GM19395 (cell line): ENCODE measurements around the gene FNDC3A.
A peak's percentile ranks its signal among the peaks of the same experiment; 100 is the strongest.

Experiments used
- ATAC-seq: cut with Tn5 transposase; IDR thresholded peaks from one replicate; pipeline ENCODE4 v1.9.1; 2021; ENCODE audit warnings: mild to moderate bottlenecking, moderate library complexity; ENCODE audit not compliant: unreplicated experiment

Gene FNDC3A

GRCh38 chr13:48975856-48976575, at the start of gene FNDC3A:
Gene FNDC3A, plus strand, starts transcription at chr13:48975912. Its CDS starts 30,279 bp downstream, at chr13:49006191.
- peak; percentile 62 for ATAC-seq

DNA sequence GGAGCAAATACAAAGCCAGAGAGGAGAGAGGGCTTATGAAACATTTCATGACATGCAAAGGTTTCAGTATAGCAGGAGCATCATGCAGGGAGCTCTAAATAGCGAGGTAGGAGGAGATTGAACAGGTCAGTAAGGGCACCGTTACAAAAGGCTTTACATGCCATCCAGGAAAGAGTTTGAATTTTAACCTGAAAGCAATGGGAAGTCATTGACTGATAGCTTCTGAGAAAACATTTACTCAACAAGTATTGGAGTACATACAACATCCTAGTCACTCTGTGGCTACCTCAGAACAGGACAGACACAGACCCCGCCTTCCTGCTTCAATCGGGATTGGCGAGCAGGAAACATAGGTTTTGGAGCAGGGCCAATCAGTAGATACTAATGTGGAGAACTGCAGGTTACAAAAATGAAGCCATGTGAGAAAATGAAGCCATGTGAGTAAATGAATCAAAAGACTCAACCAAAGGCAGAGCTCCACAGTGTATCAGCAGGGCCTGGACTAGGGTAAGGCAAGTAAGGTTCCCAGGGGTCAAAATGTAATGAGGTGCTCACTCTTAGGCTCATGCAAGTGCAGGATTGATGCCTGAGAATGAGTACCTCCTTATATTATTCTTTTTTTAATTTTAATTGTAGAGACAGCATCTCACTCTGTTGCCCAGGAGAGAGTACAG, 46.8 kb upstream of the FNDC3A start:
- ATAC-seq = no peak

DNA sequence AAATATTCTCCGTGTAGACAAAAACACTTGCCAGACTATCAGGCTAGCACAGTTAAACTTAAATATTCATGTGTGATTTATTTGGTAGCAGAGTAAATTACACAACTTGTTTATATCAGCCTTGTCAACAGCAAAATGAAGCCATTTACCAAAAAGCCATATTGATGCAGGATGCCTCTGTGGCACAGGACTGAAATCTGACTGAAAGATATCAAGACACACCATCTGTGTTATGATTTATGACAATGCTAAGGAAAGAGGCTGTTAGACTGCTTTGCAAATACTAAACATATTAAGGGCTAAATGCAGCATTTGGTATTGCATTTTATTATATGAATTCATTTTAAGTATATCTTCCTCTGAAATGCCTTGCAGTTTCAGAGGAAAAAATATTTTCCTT, 44.8 kb upstream of the FNDC3A start:
- ATAC-seq = no peak

- no peak for ATAC-seq
Measured at GRCh38 chr13:48938308-48938943, 37.3 kb upstream of the FNDC3A start.

- ATAC-seq = no peak
Measured at GRCh38 chr13:48939728-48940127, 36.0 kb upstream of the FNDC3A start.

GRCh38 chr13:48942131-48942530, 33.6 kb upstream of the FNDC3A start:
- ATAC-seq = no peak

DNA sequence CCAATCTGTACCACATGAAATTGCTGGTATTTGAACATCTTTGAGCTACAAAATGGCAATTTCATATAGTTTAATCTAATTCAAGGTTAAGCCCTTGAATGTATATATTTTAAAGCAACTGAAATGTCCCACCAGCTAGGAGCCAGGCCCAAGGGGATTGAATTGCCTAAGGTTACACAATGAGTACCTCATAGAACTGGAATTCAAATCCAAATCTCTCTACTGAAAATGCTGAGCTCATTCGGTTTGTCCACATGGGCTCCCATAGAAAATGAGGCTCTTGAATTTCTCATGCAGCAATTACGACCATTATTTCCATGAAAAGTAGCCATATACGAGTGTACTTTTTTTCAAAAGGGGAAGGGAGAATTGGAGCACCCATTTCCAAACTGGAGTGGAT, 31.5 kb upstream of the FNDC3A start:
- ATAC-seq = no peak

DNA sequence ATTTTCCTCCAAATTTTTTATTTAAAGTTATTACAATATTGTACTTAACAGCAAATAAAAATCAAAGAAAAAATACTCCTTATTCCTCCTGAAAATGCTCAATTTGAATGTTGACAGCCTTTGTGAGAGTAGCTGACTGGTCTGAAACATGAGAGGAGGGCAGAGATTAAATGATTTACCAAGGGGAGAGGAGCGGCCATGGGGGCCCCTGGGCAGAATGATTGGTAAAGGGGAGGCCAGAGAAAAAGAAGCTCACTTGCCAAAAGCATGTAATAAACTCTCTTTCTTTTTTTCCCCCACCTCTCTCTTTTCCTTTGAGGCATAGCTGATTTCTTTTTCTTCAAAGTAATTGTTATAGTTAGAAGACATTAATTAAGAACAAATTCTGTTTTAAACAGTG, 30.1 kb upstream of the FNDC3A start:
- no peak for ATAC-seq

DNA sequence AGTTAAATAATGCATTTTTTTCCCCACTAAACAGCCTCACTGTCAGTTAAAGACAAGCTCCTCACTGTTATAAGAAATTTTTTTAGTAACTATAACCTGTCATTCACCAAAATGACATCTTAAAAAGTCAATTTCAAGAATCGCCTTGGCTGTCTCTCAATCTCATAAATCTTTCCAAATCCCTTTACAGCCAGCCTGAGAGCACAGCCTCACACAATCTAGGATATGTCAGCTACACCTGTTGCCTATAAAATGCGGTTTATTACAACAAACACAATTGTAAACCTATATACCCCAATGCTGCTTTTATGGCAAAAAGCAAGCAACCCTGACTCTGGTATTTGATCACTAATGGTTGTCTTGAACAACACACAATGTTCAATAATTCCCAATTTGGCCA, 29.5 kb upstream of the FNDC3A start:
- no peak for ATAC-seq

DNA sequence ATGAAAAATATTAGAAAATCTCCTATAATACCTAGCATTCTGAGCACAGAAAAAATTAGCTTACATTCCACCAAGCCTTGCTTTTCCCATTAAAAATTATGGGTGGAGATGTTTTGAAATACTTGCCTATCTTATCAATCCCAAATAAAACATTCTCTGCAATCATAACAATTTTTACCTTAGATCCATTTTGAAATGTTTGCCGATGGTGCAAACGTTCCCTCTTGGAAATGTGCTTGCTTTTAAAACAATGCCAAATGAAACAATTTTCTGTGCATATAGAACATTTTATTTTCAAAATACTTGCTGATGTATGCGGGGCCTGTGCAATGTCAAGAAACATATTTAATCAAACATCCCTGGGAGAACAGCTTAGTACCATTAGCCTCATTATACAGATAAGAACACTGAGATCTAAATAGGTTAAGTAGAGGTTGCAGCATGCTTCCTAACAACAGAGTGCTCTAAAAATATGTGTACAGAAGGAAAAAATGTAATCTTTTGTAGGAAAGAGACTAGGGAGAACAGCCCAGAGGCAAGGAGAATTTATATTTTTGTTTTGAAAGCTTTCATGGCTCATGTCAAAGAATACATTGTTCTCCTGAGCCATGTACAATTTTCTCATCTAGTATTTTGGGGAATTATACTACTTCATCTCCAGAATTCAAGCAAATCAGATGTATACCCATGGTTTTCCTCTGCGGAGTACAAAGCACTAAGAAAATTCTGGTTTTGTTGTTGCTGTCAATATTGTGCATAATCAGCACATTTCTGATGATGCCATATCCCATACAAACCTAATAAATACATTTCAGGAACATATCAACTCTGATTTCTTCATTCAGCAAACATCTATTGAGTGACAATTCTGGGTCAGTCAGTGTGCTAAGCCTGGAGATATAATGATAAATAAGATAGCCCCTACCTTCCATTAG, 25.9 kb upstream of the FNDC3A start:
- ATAC-seq = no peak

GRCh38 chr13:48950501-48950875, 25.2 kb upstream of the FNDC3A start:
- no peak for ATAC-seq

DNA sequence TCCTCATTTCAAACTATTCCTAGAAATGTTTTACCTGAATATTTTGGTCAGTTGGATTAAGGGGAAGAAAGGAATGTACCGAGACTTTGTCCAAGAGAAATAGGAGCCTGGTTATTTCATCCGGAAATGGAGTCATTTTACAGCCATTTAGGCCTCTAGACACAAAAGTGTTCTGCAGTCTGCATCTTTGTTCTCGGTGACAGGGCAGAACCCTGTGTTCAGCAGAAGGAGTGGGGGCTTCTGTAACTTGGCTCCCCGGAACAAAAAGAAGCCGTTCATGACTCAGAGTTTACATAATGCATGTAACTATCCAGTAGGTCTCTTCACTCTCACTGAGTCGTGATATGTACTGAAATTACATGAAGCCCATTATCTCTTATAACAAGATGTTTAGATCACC, 21.6 kb upstream of the FNDC3A start:
- ATAC-seq = no peak

- no peak for ATAC-seq
Measured at GRCh38 chr13:48955536-48955935, 20.2 kb upstream of the FNDC3A start.

DNA sequence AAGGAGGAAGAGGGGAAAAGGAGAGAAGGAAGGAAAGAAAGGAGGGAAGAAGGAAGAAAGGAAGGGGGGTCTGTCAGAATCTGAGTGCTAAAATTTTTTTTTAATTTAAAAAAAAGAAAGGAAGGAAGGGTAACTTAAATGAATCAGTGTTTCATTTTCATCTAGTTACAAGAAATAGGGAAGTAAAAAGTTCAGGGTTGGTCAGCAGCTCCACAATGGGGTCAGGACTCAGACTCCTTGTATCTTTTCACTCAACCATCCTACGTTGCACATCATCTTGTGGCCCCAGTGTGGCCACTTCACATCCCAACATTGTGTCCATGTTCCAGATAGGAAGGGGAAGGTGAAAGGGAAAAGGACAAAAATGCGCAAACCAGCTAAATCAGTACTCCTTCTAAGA, 14.3 kb upstream of the FNDC3A start:
- ATAC-seq = no peak

DNA sequence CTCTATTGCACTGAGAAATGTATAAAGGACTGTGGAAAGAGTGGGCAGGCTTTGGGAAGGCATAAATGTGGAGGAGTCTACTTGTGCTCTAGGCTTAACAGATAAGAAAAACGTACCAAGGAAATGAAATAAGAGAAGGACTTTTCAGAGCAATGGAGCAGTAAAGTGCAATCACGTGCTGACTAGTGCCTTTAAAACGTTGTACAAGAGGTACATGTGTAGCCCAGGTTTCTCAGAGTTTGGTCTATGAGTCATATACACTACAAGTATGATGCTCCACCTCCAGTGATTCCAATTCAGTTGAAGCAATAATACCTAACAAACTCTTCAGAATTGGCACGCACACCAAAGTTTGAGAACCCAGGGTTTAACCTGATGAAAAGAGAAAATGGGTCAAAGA, 13.4 kb upstream of the FNDC3A start:
- no peak for ATAC-seq

GRCh38 chr13:48965736-48966135, 10.0 kb upstream of the FNDC3A start:
- no peak for ATAC-seq

- ATAC-seq = no peak
Measured at GRCh38 chr13:48969685-48970084, 6.0 kb upstream of the FNDC3A start.

- ATAC-seq = no peak
Measured at GRCh38 chr13:48973845-48974431, 1.8 kb upstream of the FNDC3A start.

GRCh38 chr13:48975101-48975855, 434 bp upstream of the FNDC3A start:
- peak; percentile 22 for ATAC-seq
